HG03097 (cell line): ENCODE measurements around the gene RTP3.
"Not testable (repeated sequence)": the region's sequence is repeated elsewhere in the genome, so short reads cannot be mapped to it uniquely, and the experiment has no call there.

Experiments
- ATAC-seq: cut with Tn5 transposase; IDR thresholded peaks from one replicate; pipeline ENCODE4 v1.9.1; 2021; ENCODE audit not compliant: unreplicated experiment, low FRiP score

Gene RTP3

GRCh38 chr3:46489875-46490274 is 7.9 kb upstream of the RTP3 start:
- ATAC-seq, result no peak

GRCh38 chr3:46490338-46491084 is 7.3 kb upstream of the RTP3 start:
- no peak for ATAC-seq

GRCh38 chr3:46491089-46492070 is 6.4 kb upstream of the RTP3 start:
- no peak for ATAC-seq

- no peak for ATAC-seq
Observed at GRCh38 chr3:46492890-46493547, 4.8 kb upstream of the RTP3 start.

- ATAC-seq, result not testable (repeated sequence)
Observed at GRCh38 chr3:46494491-46494890, 3.3 kb upstream of the RTP3 start.

- ATAC-seq, result no peak
Observed at GRCh38 chr3:46495901-46496456, 1.8 kb upstream of the RTP3 start.

- ATAC-seq, result no peak
Observed at GRCh38 chr3:46496746-46497555, 825 bp upstream of the RTP3 start.

- ATAC-seq, result no peak
Observed at GRCh38 chr3:46498916-46499519, 1.2 kb downstream of the RTP3 start.

- ATAC-seq, result no peak
Observed at GRCh38 chr3:46500656-46501635, 3.2 kb downstream of the RTP3 start.

- no peak for ATAC-seq
Observed at GRCh38 chr3:46501702-46502101, 3.9 kb downstream of the RTP3 start.

- ATAC-seq, result no peak
Observed at GRCh38 chr3:46503200-46503874, 5.6 kb downstream of the RTP3 start.

- no peak for ATAC-seq
Observed at GRCh38 chr3:46504789-46505188, 7.0 kb downstream of the RTP3 start.

- ATAC-seq, result no peak
Observed at GRCh38 chr3:46505953-46506352, 8.2 kb downstream of the RTP3 start.

GRCh38 chr3:46506526-46506925 is 8.8 kb downstream of the RTP3 start:
- no peak for ATAC-seq

GRCh38 chr3:46508850-46509591 is 11.2 kb downstream of the RTP3 start:
- ATAC-seq, result no peak

- no peak for ATAC-seq
Observed at GRCh38 chr3:46509661-46510187, 11.9 kb downstream of the RTP3 start.

- ATAC-seq, result no peak
Observed at GRCh38 chr3:46512191-46512749, 14.5 kb downstream of the RTP3 start.
